HG03460 (cell line): ENCODE results near the gene RLN3.

Source experiments
- ATAC-seq: cut with Tn5 transposase; IDR thresholded peaks from one replicate; pipeline ENCODE4 v1.9.1; 2021; ENCODE audit not compliant: unreplicated experiment

RLN3 gene

GRCh38 chr19:14073925-14074838 lies 46.2 kb downstream of the RLN3 start:
- ATAC-seq, result no peak

GRCh38 chr19:14078411-14078810 lies 50.5 kb downstream of the RLN3 start:
- ATAC-seq, result no peak
